IMR-90 (cell line): ENCODE results near the gene BCL2L13.

Experiments
- BHLHE40 ChIP-seq: fragments of 150-350 bp; IDR thresholded peaks from 2 replicates; pipeline ENCODE4 v1.6.1; 2016; ENCODE audit warnings: mild to moderate bottlenecking, low read depth, low read length
- CEBPB ChIP-seq: IDR thresholded peaks from 2 replicates; pipeline ENCODE4 v1.6.1; 2012; ENCODE audit warnings: low read depth, low read length, improper control_type of control experiment
- CHD1 ChIP-seq: IDR thresholded peaks from 2 replicates; pipeline ENCODE4 v1.6.1; 2012; ENCODE audit warnings: low read depth, low read length, improper control_type of control experiment
- MXI1 ChIP-seq: IDR thresholded peaks from 2 replicates; pipeline ENCODE4 v1.6.1; 2012; ENCODE audit warnings: low read depth, mild to moderate bottlenecking, low read length, moderate library complexity, borderline replicate concordance
- POLR2A ChIP-seq: IDR thresholded peaks from 2 replicates; pipeline ENCODE4 v1.6.1; 2012; ENCODE audit warnings: mild to moderate bottlenecking, low read depth, low read length
- RCOR1 ChIP-seq: IDR thresholded peaks from 2 replicates; pipeline ENCODE4 v1.6.1; 2012; ENCODE audit warnings: mild to moderate bottlenecking, low read length, improper control_type of control experiment; ENCODE audit not compliant: insufficient replicate concordance
- SMC3 ChIP-seq: fragments of 150-350 bp; IDR thresholded peaks from 2 replicates; pipeline ENCODE4 v1.6.1; 2016; ENCODE audit warnings: low read depth, mild to moderate bottlenecking, antibody characterized with exemption, low read length, moderate library complexity
- TF ChIP-seq, protein P1 (sequence below): conservative IDR thresholded peaks from 2 replicates; pipeline ENCODE4 v1.5.1; 2012; ENCODE audit warnings: mild to moderate bottlenecking, low read depth, low read length, improper control_type of control experiment
- TF ChIP-seq, protein P2 (sequence below): fragments of 150-350 bp; IDR thresholded peaks from 2 replicates; pipeline ENCODE4 v1.6.1; 2017; ENCODE audit warnings: mild to moderate bottlenecking, antibody characterized with exemption, low read length, low read depth

DNA sequence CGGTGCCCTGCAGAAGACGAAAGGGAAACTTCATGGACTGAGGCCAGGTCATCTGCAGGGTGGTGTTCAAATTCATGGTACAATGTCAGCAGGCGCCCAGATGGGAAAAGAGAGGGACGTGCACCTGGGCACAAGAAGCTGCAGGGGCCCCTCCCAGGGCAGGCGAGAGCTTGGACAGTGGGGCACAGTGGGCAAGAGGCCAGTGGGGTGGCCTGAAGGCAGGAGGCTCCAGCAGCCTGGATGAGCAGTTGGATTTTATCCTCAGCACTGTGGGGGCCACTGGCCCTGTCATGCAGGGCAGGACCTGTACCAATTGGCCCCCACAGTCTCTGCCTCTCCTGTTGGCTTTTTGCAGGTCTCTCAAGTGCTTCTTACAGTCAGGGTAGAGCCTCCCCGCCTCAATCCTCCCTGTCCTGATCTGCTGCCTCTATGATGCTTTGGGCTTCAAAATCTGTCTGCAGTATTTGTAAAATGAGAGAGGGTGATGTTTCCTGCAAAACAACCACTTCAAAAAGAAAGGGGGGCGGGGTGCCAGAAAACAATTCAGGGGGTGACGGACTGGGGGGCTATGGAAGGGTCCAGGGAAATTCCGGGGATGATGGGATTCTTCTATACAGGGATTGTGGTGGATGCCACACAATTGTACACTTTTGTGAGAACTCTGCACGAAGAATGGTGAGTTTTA, 137.4 kb downstream of the BCL2L13 start:
- TF ChIP-seq, protein P1, sequence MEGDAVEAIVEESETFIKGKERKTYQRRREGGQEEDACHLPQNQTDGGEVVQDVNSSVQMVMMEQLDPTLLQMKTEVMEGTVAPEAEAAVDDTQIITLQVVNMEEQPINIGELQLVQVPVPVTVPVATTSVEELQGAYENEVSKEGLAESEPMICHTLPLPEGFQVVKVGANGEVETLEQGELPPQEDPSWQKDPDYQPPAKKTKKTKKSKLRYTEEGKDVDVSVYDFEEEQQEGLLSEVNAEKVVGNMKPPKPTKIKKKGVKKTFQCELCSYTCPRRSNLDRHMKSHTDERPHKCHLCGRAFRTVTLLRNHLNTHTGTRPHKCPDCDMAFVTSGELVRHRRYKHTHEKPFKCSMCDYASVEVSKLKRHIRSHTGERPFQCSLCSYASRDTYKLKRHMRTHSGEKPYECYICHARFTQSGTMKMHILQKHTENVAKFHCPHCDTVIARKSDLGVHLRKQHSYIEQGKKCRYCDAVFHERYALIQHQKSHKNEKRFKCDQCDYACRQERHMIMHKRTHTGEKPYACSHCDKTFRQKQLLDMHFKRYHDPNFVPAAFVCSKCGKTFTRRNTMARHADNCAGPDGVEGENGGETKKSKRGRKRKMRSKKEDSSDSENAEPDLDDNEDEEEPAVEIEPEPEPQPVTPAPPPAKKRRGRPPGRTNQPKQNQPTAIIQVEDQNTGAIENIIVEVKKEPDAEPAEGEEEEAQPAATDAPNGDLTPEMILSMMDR, result no peak
- TF ChIP-seq CEBPB (no peak), POLR2A (no peak), MXI1 (no peak), BHLHE40 (no peak), CHD1 (no peak), RCOR1 (no peak), SMC3 (no peak)
- TF ChIP-seq, protein P2, sequence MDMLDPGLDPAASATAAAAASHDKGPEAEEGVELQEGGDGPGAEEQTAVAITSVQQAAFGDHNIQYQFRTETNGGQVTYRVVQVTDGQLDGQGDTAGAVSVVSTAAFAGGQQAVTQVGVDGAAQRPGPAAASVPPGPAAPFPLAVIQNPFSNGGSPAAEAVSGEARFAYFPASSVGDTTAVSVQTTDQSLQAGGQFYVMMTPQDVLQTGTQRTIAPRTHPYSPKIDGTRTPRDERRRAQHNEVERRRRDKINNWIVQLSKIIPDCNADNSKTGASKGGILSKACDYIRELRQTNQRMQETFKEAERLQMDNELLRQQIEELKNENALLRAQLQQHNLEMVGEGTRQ, result no peak
